Endometrium (tissue), 2 donors: Measurements from ENCODE around the gene GAPDH.
"Not testable (repeated sequence)": the region's sequence is repeated elsewhere in the genome, so short reads cannot be mapped to it uniquely, and the experiment has no call there.

Source experiments
- FAIRE-seq: peaks from 2 replicates; lab custom pipeline; 2012; peaks lifted over from hg19 to GRCh38; lab: Jason Lieb, UNC
- donor health status: control.
- donor health status: control.

The GAPDH gene

GRCh38 chr12:6533923-6534694 lies at the start of gene GAPDH:
GAPDH (plus strand) TSS chr12:6534517; CDS start chr12:6534833, 316 bp downstream.
- peak; percentile 69 for FAIRE-seq

GRCh38 chr12:6488240-6488639 lies 46.1 kb upstream of the GAPDH start:
- FAIRE-seq = no peak

- no peak for FAIRE-seq
Observed at GRCh38 chr12:6489449-6489848, 44.9 kb upstream of the GAPDH start.

- FAIRE-seq = not testable (repeated sequence)
Observed at GRCh38 chr12:6490673-6491072, 43.6 kb upstream of the GAPDH start.

- FAIRE-seq = no peak
Observed at GRCh38 chr12:6492838-6493496, 41.4 kb upstream of the GAPDH start, which contains the start of gene MRPL51. MRPL51 (minus strand) TSS chr12:6493262; CDS start chr12:6493136, 126 bp downstream.

- FAIRE-seq = no peak
Observed at GRCh38 chr12:6493497-6494257, 40.6 kb upstream of the GAPDH start, which contains the start of gene NCAPD2. NCAPD2 (plus strand) TSS chr12:6494102; CDS start chr12:6495099, 997 bp downstream.

- no peak for FAIRE-seq
Observed at GRCh38 chr12:6494258-6494743, 40.0 kb upstream of the GAPDH start.

GRCh38 chr12:6494968-6495367 lies 39.3 kb upstream of the GAPDH start:
- FAIRE-seq = no peak

- not testable (repeated sequence) for FAIRE-seq
Observed at GRCh38 chr12:6497291-6497690, 37.0 kb upstream of the GAPDH start.

GRCh38 chr12:6500466-6500865 lies 33.9 kb upstream of the GAPDH start:
- no peak for FAIRE-seq

- no peak for FAIRE-seq
Observed at GRCh38 chr12:6507102-6507998, 27.0 kb upstream of the GAPDH start.

- FAIRE-seq = no peak
Observed at GRCh38 chr12:6508087-6508486, 26.2 kb upstream of the GAPDH start.

- FAIRE-seq = no peak
Observed at GRCh38 chr12:6520186-6520585, 14.1 kb upstream of the GAPDH start.

GRCh38 chr12:6522193-6522592 lies 12.1 kb upstream of the GAPDH start:
- FAIRE-seq = no peak

- FAIRE-seq = no peak
Observed at GRCh38 chr12:6523708-6524107, 10.6 kb upstream of the GAPDH start.

- no peak for FAIRE-seq
Observed at GRCh38 chr12:6524648-6525047, 9.7 kb upstream of the GAPDH start.

- no peak for FAIRE-seq
Observed at GRCh38 chr12:6526201-6526600, 8.1 kb upstream of the GAPDH start.

- no peak for FAIRE-seq
Observed at GRCh38 chr12:6526766-6527525, 7.4 kb upstream of the GAPDH start.

- FAIRE-seq = no peak
Observed at GRCh38 chr12:6527711-6528110, 6.6 kb upstream of the GAPDH start.

GRCh38 chr12:6528539-6529235 lies 5.6 kb upstream of the GAPDH start:
- no peak for FAIRE-seq
